ENCODE results near the gene SCLY.

DNA sequence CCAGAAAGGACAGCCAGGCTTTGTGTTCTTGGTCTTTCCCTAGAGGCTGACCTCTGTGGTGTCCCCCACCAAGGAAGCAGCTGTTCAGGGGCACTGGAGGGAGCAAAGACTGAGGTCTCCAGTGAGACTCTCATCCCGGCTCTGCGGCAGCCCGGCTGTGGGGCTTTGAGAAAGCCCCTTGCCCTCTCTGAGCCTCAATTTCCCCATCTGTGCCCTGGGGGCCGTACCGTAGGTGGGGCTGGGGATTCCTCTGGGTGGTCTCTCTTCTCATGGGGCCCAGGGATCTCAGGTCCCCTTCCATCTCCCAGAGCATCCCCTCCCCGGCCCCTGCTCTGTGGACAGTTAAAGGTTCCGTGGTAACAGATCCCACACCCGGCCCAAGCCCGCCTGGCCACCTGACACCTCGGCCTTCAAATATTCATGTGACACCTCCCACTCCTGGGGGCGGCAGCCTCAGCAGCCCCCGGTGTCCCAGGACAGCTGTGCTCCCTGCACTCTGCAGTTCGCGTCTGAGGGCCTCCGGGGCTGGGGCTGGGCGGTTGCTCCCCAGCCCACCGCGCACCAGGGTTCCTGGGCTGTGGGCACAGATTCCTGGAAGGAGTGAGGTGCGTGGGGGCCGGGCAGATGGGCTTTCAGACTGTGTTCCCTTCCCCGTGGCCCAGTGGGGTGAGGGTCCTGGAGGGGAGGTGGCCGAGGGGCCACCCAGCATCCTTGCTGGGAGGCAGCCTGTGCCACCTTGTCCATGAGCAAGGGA is 62.6 kb downstream of the SCLY start:
- TF ChIP-seq, protein P1, sequence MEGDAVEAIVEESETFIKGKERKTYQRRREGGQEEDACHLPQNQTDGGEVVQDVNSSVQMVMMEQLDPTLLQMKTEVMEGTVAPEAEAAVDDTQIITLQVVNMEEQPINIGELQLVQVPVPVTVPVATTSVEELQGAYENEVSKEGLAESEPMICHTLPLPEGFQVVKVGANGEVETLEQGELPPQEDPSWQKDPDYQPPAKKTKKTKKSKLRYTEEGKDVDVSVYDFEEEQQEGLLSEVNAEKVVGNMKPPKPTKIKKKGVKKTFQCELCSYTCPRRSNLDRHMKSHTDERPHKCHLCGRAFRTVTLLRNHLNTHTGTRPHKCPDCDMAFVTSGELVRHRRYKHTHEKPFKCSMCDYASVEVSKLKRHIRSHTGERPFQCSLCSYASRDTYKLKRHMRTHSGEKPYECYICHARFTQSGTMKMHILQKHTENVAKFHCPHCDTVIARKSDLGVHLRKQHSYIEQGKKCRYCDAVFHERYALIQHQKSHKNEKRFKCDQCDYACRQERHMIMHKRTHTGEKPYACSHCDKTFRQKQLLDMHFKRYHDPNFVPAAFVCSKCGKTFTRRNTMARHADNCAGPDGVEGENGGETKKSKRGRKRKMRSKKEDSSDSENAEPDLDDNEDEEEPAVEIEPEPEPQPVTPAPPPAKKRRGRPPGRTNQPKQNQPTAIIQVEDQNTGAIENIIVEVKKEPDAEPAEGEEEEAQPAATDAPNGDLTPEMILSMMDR (IDR thresholded peaks at IDR 0.05): no peak
- no peak for TF ChIP-seq POLR2A (IDR thresholded peaks at IDR 0.05)
- TF ChIP-seq POLR2AphosphoS5 (IDR thresholded peaks at IDR 0.05; ENCODE audit: insufficient read depth in 1 of 2, low read depth in 1 of 2): no peak

All from vagina (tissue), 2 donors.